Measurements from ENCODE around the gene ZFHX3. TPM values are rescaled to one million over a fixed set of nuclear protein-coding genes. Genes with fewer than 3 reads are reported as not detected.

Gene ZFHX3
- total and polyA plus RNA-seq, 2 donors (not counting 1 experiment from before 2014, with no cell fraction given): 0.54 to 6.6 TPM

DNA sequence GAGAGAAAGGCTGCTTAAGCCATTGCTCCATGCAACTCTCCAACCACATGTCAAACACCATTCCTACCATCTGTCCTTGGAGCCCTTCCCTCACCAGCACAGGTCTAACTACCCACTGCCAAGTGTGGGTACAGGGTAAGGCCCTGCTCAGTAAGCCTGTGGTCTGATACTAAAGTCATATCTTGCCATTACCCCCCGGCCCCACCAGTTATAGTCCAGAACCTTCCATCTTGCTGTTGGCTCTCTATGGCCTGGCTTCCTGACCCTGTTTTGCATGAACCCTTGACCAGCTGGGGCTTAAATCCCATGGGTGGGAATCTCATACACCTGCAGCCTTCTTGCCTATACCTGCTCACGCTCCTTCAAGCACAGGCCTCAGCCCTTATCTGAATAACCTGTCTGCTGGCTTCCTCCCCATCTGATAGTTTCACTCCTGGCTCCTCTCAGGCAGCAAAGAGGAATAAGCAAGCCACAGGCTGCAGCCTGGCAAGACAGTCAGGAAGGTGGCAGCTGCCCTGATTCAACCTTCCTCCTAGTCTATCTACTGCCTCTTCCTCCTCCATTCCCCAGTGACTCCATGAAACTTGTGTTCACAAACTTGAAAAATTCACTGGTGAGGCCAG, 64.1 kb downstream of the ZFHX3 start:
- no peaks in the 10 kb centered on the region for H3K4me1 Mint-ChIP-seq
- Histone ChIP-seq H4K20me1 (ENCODE audit: control insufficient read depth, insufficient read depth, low read length, poor library complexity, severe bottlenecking) (no peaks in the 10 kb centered on the region), H3K4me3 (ENCODE audit: control extremely low read depth in 1 of 5, extremely low read depth in 1 of 5, insufficient read depth in 1 of 5, low read depth in 2 of 5, low read length in 4 of 5) (no peak overlapping the region), H2AFZ (ENCODE audit: insufficient read depth, low read depth, low read length, poor library complexity, severe bottlenecking) (no peak overlapping the region), H3K27ac (ENCODE audit: low read length in 2 of 2) (no peak overlapping the region), H3K79me2 (ENCODE audit: control insufficient read depth, insufficient read depth, low read length) (no peaks in the 10 kb centered on the region), H3K27me3 (replicated peaks in 1 of 4; ENCODE audit: control extremely low read depth in 1 of 4, control insufficient read depth in 3 of 4, insufficient read depth in 4 of 4, low read length in 3 of 4) (no peaks in the 10 kb centered on the region), H3K9ac (ENCODE audit: low read length) (no peak overlapping the region), H3K36me3 (replicated peaks in 1 of 2; ENCODE audit: control extremely low read depth in 1 of 2, control insufficient read depth in 1 of 2, extremely low read depth in 1 of 2, insufficient read depth in 2 of 2, low read length in 1 of 2) (no peaks in the 10 kb centered on the region), H3K9me3 (ENCODE audit: control extremely low read depth in 1 of 3, control insufficient read depth in 2 of 3, insufficient read depth in 1 of 3, low read length in 2 of 3) (no peaks in the 10 kb centered on the region), H3K4me2 (replicated peaks; ENCODE audit: low read depth, low read length, poor library complexity, severe bottlenecking) (no peak overlapping the region), H3K4me1 (ENCODE audit: control insufficient read depth in 2 of 2, insufficient read depth in 2 of 2, low read length in 2 of 2) (no peaks in the 10 kb centered on the region)
- H3K27ac Mint-ChIP-seq: no peak overlapping the region
- no peak for DNase-seq
- no peaks in the 10 kb centered on the region for H3K9me3 Mint-ChIP-seq (ENCODE audit: insufficient read depth)
- H3K27me3 Mint-ChIP-seq: no peaks in the 10 kb centered on the region
- POLR2A ChIA-PET: no interaction called here
- H3K4me3 Mint-ChIP-seq: no peak overlapping the region
- no peak for ATAC-seq (ENCODE audit: low read depth)
- TF ChIP-seq EZH2 (IDR thresholded peaks at IDR 0.05; ENCODE audit: borderline replicate concordance, insufficient read depth, low read depth, low read length, poor library complexity, severe bottlenecking): no peak
- TF ChIP-seq, protein P1, sequence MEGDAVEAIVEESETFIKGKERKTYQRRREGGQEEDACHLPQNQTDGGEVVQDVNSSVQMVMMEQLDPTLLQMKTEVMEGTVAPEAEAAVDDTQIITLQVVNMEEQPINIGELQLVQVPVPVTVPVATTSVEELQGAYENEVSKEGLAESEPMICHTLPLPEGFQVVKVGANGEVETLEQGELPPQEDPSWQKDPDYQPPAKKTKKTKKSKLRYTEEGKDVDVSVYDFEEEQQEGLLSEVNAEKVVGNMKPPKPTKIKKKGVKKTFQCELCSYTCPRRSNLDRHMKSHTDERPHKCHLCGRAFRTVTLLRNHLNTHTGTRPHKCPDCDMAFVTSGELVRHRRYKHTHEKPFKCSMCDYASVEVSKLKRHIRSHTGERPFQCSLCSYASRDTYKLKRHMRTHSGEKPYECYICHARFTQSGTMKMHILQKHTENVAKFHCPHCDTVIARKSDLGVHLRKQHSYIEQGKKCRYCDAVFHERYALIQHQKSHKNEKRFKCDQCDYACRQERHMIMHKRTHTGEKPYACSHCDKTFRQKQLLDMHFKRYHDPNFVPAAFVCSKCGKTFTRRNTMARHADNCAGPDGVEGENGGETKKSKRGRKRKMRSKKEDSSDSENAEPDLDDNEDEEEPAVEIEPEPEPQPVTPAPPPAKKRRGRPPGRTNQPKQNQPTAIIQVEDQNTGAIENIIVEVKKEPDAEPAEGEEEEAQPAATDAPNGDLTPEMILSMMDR (IDR thresholded peaks at IDR 0.05): no peak
- WGBS (ENCODE audit: insufficient coverage): 74% methylated on average over 2 of the region's 2 CpGs
- CTCF ChIA-PET: interaction anchor here (0.7 kb wide), 1 partner anchor 692 kb away, joined by 4 read pairs; no protein-coding TSS in a partner anchor
- intact Hi-C loops (cut with micrococcal nuclease): no loop called here

DNA sequence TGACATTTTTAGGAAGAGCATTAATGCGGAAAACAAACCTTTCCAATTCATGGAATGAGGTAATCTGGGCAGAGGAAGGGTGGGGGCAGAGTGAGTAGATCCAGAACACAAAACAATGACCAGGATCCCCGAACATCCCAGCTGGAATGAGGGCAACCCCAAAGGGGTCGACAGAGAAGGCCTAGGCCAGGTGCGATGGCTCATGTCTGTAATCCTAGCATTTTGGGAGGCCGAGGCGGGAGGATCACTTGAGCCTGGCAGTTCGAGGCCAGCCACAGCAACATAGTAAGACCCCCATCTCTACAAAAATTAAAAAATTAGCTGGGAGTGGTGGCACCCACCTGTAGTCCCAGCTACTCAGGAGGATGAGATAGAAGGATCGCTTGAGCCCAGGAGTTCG, 64.7 kb downstream of the ZFHX3 start:
- POLR2A ChIA-PET: no interaction called here
- WGBS (ENCODE audit: insufficient coverage): 94% methylated on average over 5 of the region's 9 CpGs
- Mint-ChIP-seq H3K4me3 (no peak overlapping the region), H3K27me3 (no peaks in the 10 kb centered on the region), H3K4me1 (peaks cover 3% of the 10 kb centered on the region), H3K27ac (no peak overlapping the region), H3K9me3 (ENCODE audit: insufficient read depth) (no peaks in the 10 kb centered on the region)
- H3K4me3 ChIP-seq (ENCODE audit: control extremely low read depth in 1 of 5, extremely low read depth in 1 of 5, insufficient read depth in 1 of 5, low read depth in 2 of 5, low read length in 4 of 5): no peak overlapping the region
- H3K36me3 ChIP-seq (replicated peaks in 1 of 2; ENCODE audit: control extremely low read depth in 1 of 2, control insufficient read depth in 1 of 2, extremely low read depth in 1 of 2, insufficient read depth in 2 of 2, low read length in 1 of 2): no peaks in the 10 kb centered on the region
- no peak for ATAC-seq (ENCODE audit: low read depth)
- no peak overlapping the region for H3K27ac ChIP-seq (ENCODE audit: low read length in 2 of 2)
- H3K4me2 ChIP-seq (replicated peaks; ENCODE audit: low read depth, low read length, poor library complexity, severe bottlenecking): no peak overlapping the region
- H4K20me1 ChIP-seq (ENCODE audit: control insufficient read depth, insufficient read depth, low read length, poor library complexity, severe bottlenecking): no peaks in the 10 kb centered on the region
- CTCF ChIA-PET: interaction anchor here (0.7 kb wide), 1 partner anchor 692 kb away, joined by 4 read pairs; no protein-coding TSS in a partner anchor
- no peaks in the 10 kb centered on the region for H3K27me3 ChIP-seq (replicated peaks in 1 of 4; ENCODE audit: control extremely low read depth in 1 of 4, control insufficient read depth in 3 of 4, insufficient read depth in 4 of 4, low read length in 3 of 4)
- H3K9ac ChIP-seq (ENCODE audit: low read length): no peak overlapping the region
- intact Hi-C loops (cut with micrococcal nuclease): no loop called here
- TF ChIP-seq EZH2 (IDR thresholded peaks at IDR 0.05; ENCODE audit: borderline replicate concordance, insufficient read depth, low read depth, low read length, poor library complexity, severe bottlenecking): no peak
- TF ChIP-seq, protein P1 (IDR thresholded peaks at IDR 0.05): no peak
- DNase-seq: no peak
- no peak overlapping the region for H2AFZ ChIP-seq (ENCODE audit: insufficient read depth, low read depth, low read length, poor library complexity, severe bottlenecking)
- H3K4me1 ChIP-seq (ENCODE audit: control insufficient read depth in 2 of 2, insufficient read depth in 2 of 2, low read length in 2 of 2): no peaks in the 10 kb centered on the region
- H3K9me3 ChIP-seq (ENCODE audit: control extremely low read depth in 1 of 3, control insufficient read depth in 2 of 3, insufficient read depth in 1 of 3, low read length in 2 of 3): no peaks in the 10 kb centered on the region
- H3K79me2 ChIP-seq (ENCODE audit: control insufficient read depth, insufficient read depth, low read length): no peaks in the 10 kb centered on the region

All from B cell (primary cell).